Measurements from ENCODE around the gene G3BP2.
"Not testable (repeated sequence)": the region's sequence is repeated elsewhere in the genome, so short reads cannot be mapped to it uniquely, and the experiment has no call there.

The G3BP2 gene

GRCh38 chr4:75683482-75684155 lies 10.4 kb upstream of the G3BP2 start:
- no peak for DNase-seq

GRCh38 chr4:75679876-75680575 lies 6.8 kb upstream of the G3BP2 start:
- DNase-seq, result peak; percentile 3

GRCh38 chr4:75678965-75679364 lies 5.8 kb upstream of the G3BP2 start:
- DNase-seq, result no peak

GRCh38 chr4:75678473-75678872 lies 5.3 kb upstream of the G3BP2 start:
- no peak for DNase-seq

- DNase-seq, result no peak
Observed at GRCh38 chr4:75675004-75675531, 1.9 kb upstream of the G3BP2 start.

GRCh38 chr4:75673959-75674328 lies 733 bp upstream of the G3BP2 start:
- no peak for DNase-seq

GRCh38 chr4:75672461-75673026 lies 667 bp downstream of the G3BP2 start:
- DNase-seq, result peak; percentile 46

GRCh38 chr4:75671802-75672421 lies 1.3 kb downstream of the G3BP2 start:
- peak; percentile 6 for DNase-seq

- no peak for DNase-seq
Observed at GRCh38 chr4:75668596-75668995, 4.6 kb downstream of the G3BP2 start.

- not testable (repeated sequence) for DNase-seq
Observed at GRCh38 chr4:75667636-75668035, 5.6 kb downstream of the G3BP2 start.

GRCh38 chr4:75666299-75666698 lies 6.9 kb downstream of the G3BP2 start:
- no peak for DNase-seq

GRCh38 chr4:75664604-75665003 lies 8.6 kb downstream of the G3BP2 start:
- not testable (repeated sequence) for DNase-seq

GRCh38 chr4:75662626-75663025 lies 10.6 kb downstream of the G3BP2 start:
- peak; percentile 66 for DNase-seq

GRCh38 chr4:75660491-75660890 lies 12.7 kb downstream of the G3BP2 start:
- no peak for DNase-seq

GRCh38 chr4:75659512-75660031 lies 13.6 kb downstream of the G3BP2 start:
- no peak for DNase-seq

GRCh38 chr4:75658876-75659275 lies 14.3 kb downstream of the G3BP2 start:
- DNase-seq, result peak; percentile 29

GRCh38 chr4:75655562-75655961 lies 17.6 kb downstream of the G3BP2 start:
- no peak for DNase-seq

GRCh38 chr4:75654905-75655304 lies 18.3 kb downstream of the G3BP2 start:
- DNase-seq, result no peak

- peak; percentile 20 for DNase-seq
Observed at GRCh38 chr4:75653845-75654503, 19.2 kb downstream of the G3BP2 start.

- DNase-seq, result no peak
Observed at GRCh38 chr4:75644095-75644494, 29.1 kb downstream of the G3BP2 start.

- no peak for DNase-seq
Observed at GRCh38 chr4:75643651-75644050, 29.6 kb downstream of the G3BP2 start.

- DNase-seq, result no peak
Observed at GRCh38 chr4:75639124-75639695, 34.0 kb downstream of the G3BP2 start.
